Mesenchymal stem cell (in vitro differentiated cells and primary cell): ENCODE data around the gene HSPG2.

Source experiments
- DNase-seq: peaks from one replicate; pipeline ENCODE4 v3.0.0-alpha.2; 2013
- H2AFZ ChIP-seq: one replicate; pipeline ENCODE4 v1.6.1; 2013; ENCODE audit warnings: low read depth, mild to moderate bottlenecking, control low read depth, inconsistent platforms, low read length, moderate library complexity
- H2AK5ac ChIP-seq: 2 replicates; pipeline ENCODE4 v1.6.1; 2013; ENCODE audit warnings: low read length, moderate library complexity, mild to moderate bottlenecking, inconsistent platforms; ENCODE audit not compliant: severe bottlenecking
- H2BK120ac ChIP-seq: one replicate; pipeline ENCODE4 v1.6.1; 2013; ENCODE audit warnings: low read depth, mild to moderate bottlenecking, inconsistent platforms, low read length, moderate library complexity
- H2BK12ac ChIP-seq, 2 experiments: one replicate each; pipeline ENCODE4 v1.6.1; 2013; ENCODE audit warnings: inconsistent platforms in 2 of 2, low read length in 2 of 2, mild to moderate bottlenecking in 2 of 2, moderate library complexity in 2 of 2, control low read depth in 1 of 2
- H2BK15ac ChIP-seq: one replicate; pipeline ENCODE4 v1.6.1; 2013; ENCODE audit warnings: mild to moderate bottlenecking, low read depth, inconsistent platforms; ENCODE audit not compliant: poor library complexity, severe bottlenecking
- H2BK5ac ChIP-seq: 2 replicates; pipeline ENCODE4 v1.6.1; 2013; ENCODE audit warnings: low read depth, mild to moderate bottlenecking, low read length, control low read depth, inconsistent platforms; ENCODE audit not compliant: poor library complexity, severe bottlenecking
- H3K14ac ChIP-seq, 2 experiments: one replicate each; pipeline ENCODE4 v1.6.1; 2013; ENCODE audit warnings: inconsistent platforms in 2 of 2, low read length in 2 of 2, control low read depth in 1 of 2, mild to moderate bottlenecking in 1 of 2, moderate library complexity in 1 of 2
- H3K18ac ChIP-seq, 2 experiments: one replicate each; pipeline ENCODE4 v1.6.1; 2013; ENCODE audit warnings: inconsistent platforms in 2 of 2, low read length in 2 of 2, control low read depth in 1 of 2, low read depth in 1 of 2, mild to moderate bottlenecking in 1 of 2
- H3K23ac ChIP-seq, 2 experiments: one replicate each; pipeline ENCODE4 v1.6.1; 2013; ENCODE audit warnings: inconsistent platforms in 2 of 2, low read length in 2 of 2, mild to moderate bottlenecking in 2 of 2, moderate library complexity in 2 of 2, control low read depth in 1 of 2
- H3K27ac ChIP-seq: 2 replicates; pipeline ENCODE4 v1.5.1; 2013; ENCODE audit warnings: mild to moderate bottlenecking, moderate library complexity, low read length, control low read depth, inconsistent platforms; ENCODE audit not compliant: poor library complexity, severe bottlenecking
- H3K27me3 ChIP-seq, 2 experiments: 2 replicates each; pipeline versions ENCODE4 v1.6.1 to v1.7.0; 2013; ENCODE audit warnings: low read length in 2 of 2, mild to moderate bottlenecking in 2 of 2, moderate library complexity in 2 of 2, control low read depth in 1 of 2, inconsistent platforms in 1 of 2; ENCODE audit not compliant: control insufficient read depth in 1 of 2, insufficient read depth in 1 of 2
- H3K36me3 ChIP-seq, 2 experiments: 2 replicates each; pipeline versions ENCODE4 v1.6.1 to v1.7.0; 2013; ENCODE audit warnings: low read length in 2 of 2, control low read depth in 1 of 2, inconsistent platforms in 1 of 2, low read depth in 1 of 2, mild to moderate bottlenecking in 1 of 2; ENCODE audit not compliant: insufficient read depth in 2 of 2, control insufficient read depth in 1 of 2
- H3K4ac ChIP-seq, 2 experiments: one replicate each; pipeline ENCODE4 v1.6.1; 2013; ENCODE audit warnings: inconsistent platforms in 2 of 2, low read length in 2 of 2, mild to moderate bottlenecking in 2 of 2, moderate library complexity in 2 of 2, control low read depth in 1 of 2, low read depth in 1 of 2
- H3K4me1 ChIP-seq: 2 replicates; pipeline ENCODE4 v1.6.1; 2013; ENCODE audit warnings: low read depth, low read length, control low read depth; ENCODE audit not compliant: control insufficient read depth, insufficient read depth
- H3K4me2 ChIP-seq: 2 replicates; pipeline ENCODE4 v1.6.1; 2013; ENCODE audit warnings: low read length, mild to moderate bottlenecking, inconsistent platforms; ENCODE audit not compliant: poor library complexity, severe bottlenecking
- H3K4me3 ChIP-seq, 2 experiments: 2 replicates each; pipeline versions ENCODE4 v1.5.1 to v1.7.0; 2013; ENCODE audit warnings: low read length in 2 of 2, mild to moderate bottlenecking in 2 of 2, control low read depth in 1 of 2, low read depth in 1 of 2; ENCODE audit not compliant: insufficient read depth in 1 of 2
- H3K79me1 ChIP-seq: replicated peaks from 2 replicates; pipeline ENCODE4 v1.6.1; 2013; ENCODE audit warnings: mild to moderate bottlenecking, control low read depth, low read length, inconsistent platforms; ENCODE audit not compliant: poor library complexity, severe bottlenecking
- H3K9ac ChIP-seq: 2 replicates; pipeline ENCODE4 v1.7.0; 2013; ENCODE audit warnings: mild to moderate bottlenecking, low read length, moderate library complexity
- H3K9me3 ChIP-seq: 2 replicates; pipeline ENCODE4 v1.7.0; 2013; ENCODE audit warnings: mild to moderate bottlenecking, low read length; ENCODE audit not compliant: control insufficient read depth
- H4K8ac ChIP-seq: one replicate; pipeline ENCODE4 v1.6.1; 2013; ENCODE audit warnings: inconsistent platforms, mild to moderate bottlenecking, low read length, moderate library complexity
- H4K91ac ChIP-seq: one replicate; pipeline ENCODE4 v1.6.1; 2013; ENCODE audit warnings: mild to moderate bottlenecking, low read length, inconsistent platforms
- WGBS: methylation state at CpG from one replicate; pipeline ENCODE4 v1.1.7; 2013; ENCODE audit warnings: mixed read lengths; 5-methylcytosine and 5-hydroxymethylcytosine counted together

HSPG2 gene

DNA sequence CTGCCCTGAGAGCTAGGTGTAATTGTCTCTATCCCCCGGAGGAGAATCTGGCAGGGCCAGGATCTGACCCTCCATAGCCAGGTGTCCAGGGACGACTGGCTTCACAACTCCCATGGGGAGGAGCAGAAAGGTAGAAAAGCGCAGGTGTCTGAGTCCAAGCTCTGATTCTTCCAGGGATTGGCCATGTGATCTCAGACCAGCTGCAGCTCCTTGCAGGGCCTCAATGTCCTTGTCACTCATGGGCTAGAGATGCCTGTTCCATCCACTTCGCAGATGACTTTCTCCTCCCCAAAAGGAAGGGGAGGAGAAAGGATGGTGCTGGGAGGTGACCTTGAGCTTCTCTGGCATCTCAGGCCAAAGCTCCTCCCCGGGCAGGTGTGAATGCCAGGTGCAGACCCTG, 22.7 kb downstream of the HSPG2 start:
- H3K4me3 ChIP-seq: no peak overlapping the region
- peak overlapping the region; percentile 92 for H3K9ac ChIP-seq
- 88% methylated on average over 5 of the region's 5 CpGs for WGBS
- H2BK5ac ChIP-seq: no peak overlapping the region
- peak overlapping the region in 1 of 2 experiments; percentile 12 for H2BK12ac ChIP-seq
- H3K4ac ChIP-seq: peak overlapping the region in 1 of 2 experiments; percentile 80
- H2BK120ac ChIP-seq: no peak overlapping the region
- no peak overlapping the region for H4K8ac ChIP-seq
- peaks cover 56% of the 10 kb centered on the region for H3K4me1 ChIP-seq
- DNase-seq: no peak
- no peak overlapping the region for H3K4me2 ChIP-seq
- H3K27ac ChIP-seq: no peak overlapping the region
- peak overlapping the region in 1 of 2 experiments; percentile 5 for H3K23ac ChIP-seq
- H3K9me3 ChIP-seq: no peaks in the 10 kb centered on the region
- H2BK15ac ChIP-seq: peak overlapping the region; percentile 65
- peaks cover 22 to 38% of the 10 kb centered on the region in 2 experiments for H3K36me3 ChIP-seq
- peak overlapping the region; percentile 92 for H4K91ac ChIP-seq
- H2AK5ac ChIP-seq: peak overlapping the region; percentile 76
- H3K79me1 ChIP-seq: peaks cover 27% of the 10 kb centered on the region
- peak overlapping the region in 1 of 2 experiments; percentile 23 for H3K18ac ChIP-seq
- no peaks in the 10 kb centered on the region for H3K27me3 ChIP-seq
- H3K14ac ChIP-seq: no peak overlapping the region
- no peak overlapping the region for H2AFZ ChIP-seq

GRCh38 chr1:21913763-21914162, 23.3 kb downstream of the HSPG2 start:
- H3K4me3 ChIP-seq: no peak overlapping the region
- 66% methylated on average over 5 of the region's 5 CpGs for WGBS

DNA sequence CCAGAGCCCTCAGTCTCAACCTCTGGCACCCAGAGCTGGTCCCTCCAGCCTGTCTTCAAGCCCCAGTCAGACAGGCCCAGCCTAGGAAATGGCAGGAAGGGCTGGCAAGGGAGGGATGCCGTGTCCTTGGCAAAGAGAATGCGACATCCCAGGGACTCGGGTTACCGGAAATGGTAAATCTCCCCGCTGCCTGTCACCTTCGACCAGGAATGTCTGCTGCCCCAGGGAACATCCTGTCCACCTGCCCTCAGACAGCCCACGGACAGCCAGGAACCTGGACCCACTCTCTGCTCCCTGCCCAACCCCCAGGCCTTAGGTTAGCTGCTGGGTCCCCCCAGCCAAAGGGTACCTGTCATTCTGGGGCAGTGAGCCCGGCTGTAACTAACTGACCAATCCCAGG, 23.9 kb downstream of the HSPG2 start:
- Histone ChIP-seq H2BK5ac (no peak overlapping the region), H4K8ac (no peak overlapping the region), H2BK12ac (peak overlapping the region in 1 of 2 experiments; percentile 67), H3K4me2 (no peak overlapping the region), H4K91ac (peak overlapping the region; percentile 15), H2AFZ (no peak overlapping the region), H3K14ac (no peak overlapping the region), H3K18ac (peak overlapping the region; percentile 6 to 63), H3K4me3 (no peak overlapping the region), H3K9me3 (no peaks in the 10 kb centered on the region), H2AK5ac (peak overlapping the region; percentile 65), H3K4me1 (peaks cover 53% of the 10 kb centered on the region), H2BK120ac (peak overlapping the region; percentile 12), H3K79me1 (peaks cover 26% of the 10 kb centered on the region), H3K23ac (peak overlapping the region in 1 of 2 experiments; percentile 19), H3K4ac (peak overlapping the region; percentile 10 to 37), H3K9ac (peak overlapping the region; percentile 92), H3K27me3 (no peaks in the 10 kb centered on the region), H3K36me3 (peaks cover 16 to 35% of the 10 kb centered on the region in 2 experiments), H3K27ac (no peak overlapping the region), H2BK15ac (peak overlapping the region; percentile 39)
- DNase-seq: no peak
- WGBS: 48% methylated on average over 7 of the region's 8 CpGs

More at GRCh38 chr1:21913763-21914162, 23.3 kb downstream of the HSPG2 start:
- H3K4me1 ChIP-seq: peaks cover 55% of the 10 kb centered on the region
- peak overlapping the region in 1 of 2 experiments; percentile 63 for H3K18ac ChIP-seq
- no peak overlapping the region for H3K23ac ChIP-seq
- no peak overlapping the region for H2AFZ ChIP-seq
- peaks cover 26% of the 10 kb centered on the region for H3K79me1 ChIP-seq
- no peak overlapping the region for H2BK120ac ChIP-seq
- no peak overlapping the region for H3K27ac ChIP-seq
- peak overlapping the region; percentile 65 for H2AK5ac ChIP-seq
- peak overlapping the region; percentile 39 for H2BK15ac ChIP-seq
- H3K4me2 ChIP-seq: no peak overlapping the region
- H3K14ac ChIP-seq: no peak overlapping the region
- peaks cover 20 to 36% of the 10 kb centered on the region in 2 experiments for H3K36me3 ChIP-seq
- H4K91ac ChIP-seq: no peak overlapping the region
- no peaks in the 10 kb centered on the region for H3K27me3 ChIP-seq
- H3K9ac ChIP-seq: peak overlapping the region; percentile 92
- no peak overlapping the region for H2BK5ac ChIP-seq
- no peak overlapping the region for H3K4ac ChIP-seq
- no peaks in the 10 kb centered on the region for H3K9me3 ChIP-seq
- H2BK12ac ChIP-seq: no peak overlapping the region
- DNase-seq: no peak
- no peak overlapping the region for H4K8ac ChIP-seq

- Histone ChIP-seq H2BK12ac (no peak overlapping the region), H4K91ac (peak overlapping the region; percentile 57), H2BK5ac (no peak overlapping the region), H3K79me1 (peaks cover 27% of the 10 kb centered on the region), H3K4me1 (peaks cover 53% of the 10 kb centered on the region), H3K14ac (no peak overlapping the region), H3K4ac (no peak overlapping the region), H3K23ac (peak overlapping the region in 1 of 2 experiments; percentile 5), H2BK15ac (no peak overlapping the region), H3K9me3 (no peaks in the 10 kb centered on the region), H2AK5ac (peak overlapping the region; percentile 83), H2AFZ (no peak overlapping the region), H3K27me3 (no peaks in the 10 kb centered on the region), H4K8ac (no peak overlapping the region), H3K27ac (peak overlapping the region; percentile 19), H3K9ac (peak overlapping the region; percentile 92), H3K4me2 (no peak overlapping the region), H3K18ac (peak overlapping the region; percentile 11 to 19), H2BK120ac (no peak overlapping the region), H3K4me3 (no peak overlapping the region), H3K36me3 (peaks cover 16 to 33% of the 10 kb centered on the region in 2 experiments)
- 94% methylated on average over 6 of the region's 9 CpGs for WGBS
- DNase-seq: no peak
Measured at GRCh38 chr1:21912038-21912758, 24.9 kb downstream of the HSPG2 start.
